SJSA1 (cell line): ENCODE data around the gene PNLIPRP2. TPM values are rescaled to one million over a fixed set of nuclear protein-coding genes. Genes with fewer than 3 reads are reported as not detected.

Experiments used
- DNase-seq, 2 experiments: peaks; one replicate each; pipeline ENCODE4 v3.0.0-alpha.2; 2015 to 2020; ENCODE audit warnings: low spot score in 2 of 2, low read depth in 1 of 2
- H3K27ac ChIP-seq: fragments of 250-450 bp; sonication (Bioruptor Pico); 2 replicates; pipeline ENCODE4 v1.5.1; 2020; ENCODE audit warnings: mild to moderate bottlenecking, moderate library complexity
- H3K27me3 ChIP-seq: fragments of 250-450 bp; sonication (Bioruptor Pico); replicated peaks from 2 replicates; pipeline ENCODE4 v1.5.1; 2020; ENCODE audit warnings: mild to moderate bottlenecking, moderate library complexity
- H3K36me3 ChIP-seq: fragments of 250-450 bp; sonication (Bioruptor Pico); 2 replicates; pipeline ENCODE4 v1.5.1; 2020; ENCODE audit warnings: mild to moderate bottlenecking
- H3K4me1 ChIP-seq: fragments of 250-450 bp; sonication (Bioruptor Pico); replicated peaks from 2 replicates; pipeline ENCODE4 v1.6.1; 2021; ENCODE audit warnings: mild to moderate bottlenecking
- H3K4me3 ChIP-seq: fragments of 250-450 bp; sonication (Bioruptor Pico); 2 replicates; pipeline ENCODE4 v1.5.1; 2020; ENCODE audit warnings: mild to moderate bottlenecking
- H3K9me3 ChIP-seq: fragments of 250-450 bp; sonication (Bioruptor Pico); replicated peaks from 2 replicates; pipeline ENCODE4 v1.5.1; 2020; ENCODE audit warnings: mild to moderate bottlenecking
- total RNA-seq: library from RNA; depleted of rRNA; stranded (reverse); fragments of >200 nt; shearing (Covaris generic); gene quantifications from 2 replicates; pipeline ENCODE4 v1.2.3, GENCODE V29; 2014

Gene PNLIPRP2
- total RNA-seq, 1 experiment from 2014 or later: not detected

DNA sequence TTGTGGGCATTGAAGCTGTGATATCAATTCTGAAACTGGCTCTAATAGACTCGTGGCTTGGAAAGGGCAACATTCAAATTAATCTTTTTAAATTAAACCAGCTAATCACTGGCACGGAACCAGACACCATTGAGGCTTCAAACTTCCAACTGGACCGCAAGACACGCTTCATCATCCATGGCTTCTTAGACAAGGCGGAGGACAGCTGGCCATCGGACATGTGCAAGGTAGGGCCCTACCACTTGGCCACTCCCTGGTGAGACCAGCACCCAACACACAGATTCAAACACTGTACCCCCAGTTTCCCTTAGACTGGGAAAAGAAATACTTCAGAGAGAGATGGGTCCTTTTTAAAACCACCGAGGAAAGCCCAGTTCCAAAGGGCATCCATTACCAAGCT, 5.1 kb downstream of the PNLIPRP2 start:
- Histone ChIP-seq H3K4me1 (no peaks in the 10 kb centered on the region), H3K27ac (no peak overlapping the region), H3K9me3 (no peaks in the 10 kb centered on the region), H3K4me3 (no peak overlapping the region), H3K27me3 (peaks cover 16% of the 10 kb centered on the region), H3K36me3 (no peaks in the 10 kb centered on the region)
- no peak for DNase-seq

DNA sequence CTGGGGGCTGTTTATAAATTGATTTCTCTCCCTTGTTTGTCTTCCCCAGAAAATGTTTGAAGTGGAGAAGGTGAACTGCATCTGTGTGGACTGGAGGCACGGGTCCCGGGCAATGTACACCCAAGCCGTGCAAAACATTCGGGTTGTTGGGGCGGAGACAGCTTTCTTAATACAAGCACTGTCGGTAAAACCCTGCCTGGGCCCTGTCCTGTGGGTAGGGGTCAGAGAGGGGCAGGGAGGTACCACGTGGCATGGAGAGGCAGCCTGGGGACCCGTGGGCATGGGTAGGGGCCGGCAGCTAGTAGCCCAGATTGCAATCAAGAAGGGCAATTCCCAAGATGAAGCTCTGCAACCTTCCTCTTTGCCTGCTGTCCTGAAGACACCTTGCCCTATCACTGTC, 6.1 kb downstream of the PNLIPRP2 start:
- Histone ChIP-seq H3K36me3 (no peaks in the 10 kb centered on the region), H3K27me3 (peaks cover 16% of the 10 kb centered on the region), H3K4me3 (no peak overlapping the region), H3K27ac (no peak overlapping the region), H3K4me1 (no peaks in the 10 kb centered on the region), H3K9me3 (no peaks in the 10 kb centered on the region)
- no peak for DNase-seq

DNA sequence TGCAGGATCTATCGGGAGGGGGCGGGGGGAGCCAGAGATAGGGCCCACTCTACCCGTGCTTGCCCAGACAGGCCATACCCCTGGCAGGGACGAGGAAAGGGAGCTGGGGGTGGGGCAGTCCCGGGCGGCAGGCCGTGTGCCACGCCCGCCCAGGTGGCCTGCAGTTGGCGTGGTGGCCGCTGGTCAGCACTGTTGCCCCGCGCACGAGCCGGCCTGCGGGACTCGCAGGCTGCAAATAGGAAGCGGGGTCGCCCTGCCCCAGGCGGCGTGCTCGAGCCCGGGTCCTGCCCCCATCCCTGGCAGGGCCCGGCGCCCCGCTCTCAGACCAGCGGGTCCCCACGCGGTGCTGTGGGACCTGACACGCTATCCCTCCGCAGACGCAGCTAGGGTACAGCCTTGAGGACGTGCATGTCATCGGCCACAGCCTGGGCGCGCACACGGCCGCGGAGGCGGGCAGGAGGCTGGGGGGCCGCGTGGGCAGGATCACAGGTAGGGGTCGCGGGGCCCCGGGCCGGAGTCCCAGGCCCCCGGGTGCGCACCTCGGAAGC, 6.7 kb downstream of the PNLIPRP2 start:
- Histone ChIP-seq H3K36me3 (no peaks in the 10 kb centered on the region), H3K9me3 (no peaks in the 10 kb centered on the region), H3K27me3 (peaks cover 16% of the 10 kb centered on the region), H3K27ac (no peak overlapping the region), H3K4me1 (no peaks in the 10 kb centered on the region), H3K4me3 (no peak overlapping the region)
- DNase-seq: no peak

DNA sequence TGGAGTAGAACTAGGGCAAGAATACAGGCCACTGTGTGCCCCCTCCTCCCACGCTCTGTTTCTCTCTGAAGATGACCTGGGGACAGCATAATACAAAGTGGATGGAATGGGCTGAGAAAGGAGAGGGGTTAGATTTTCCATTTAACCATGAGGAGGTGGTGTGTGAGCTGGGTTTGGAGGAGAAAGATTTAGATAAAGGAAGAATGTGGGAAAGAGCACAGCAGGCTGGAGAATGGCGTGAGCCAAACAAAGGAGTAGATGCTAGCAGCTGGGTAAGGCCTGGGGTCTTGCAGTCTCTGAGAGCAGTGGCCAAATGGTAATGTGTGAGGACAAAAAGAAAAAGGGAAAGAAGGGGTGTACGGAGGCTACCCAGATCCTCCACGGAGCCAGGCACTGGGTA, 8.6 kb downstream of the PNLIPRP2 start:
- DNase-seq: no peak
- Histone ChIP-seq H3K9me3 (no peaks in the 10 kb centered on the region), H3K4me1 (no peaks in the 10 kb centered on the region), H3K27me3 (peaks cover 16% of the 10 kb centered on the region), H3K27ac (no peak overlapping the region), H3K36me3 (no peaks in the 10 kb centered on the region), H3K4me3 (no peak overlapping the region)

DNA sequence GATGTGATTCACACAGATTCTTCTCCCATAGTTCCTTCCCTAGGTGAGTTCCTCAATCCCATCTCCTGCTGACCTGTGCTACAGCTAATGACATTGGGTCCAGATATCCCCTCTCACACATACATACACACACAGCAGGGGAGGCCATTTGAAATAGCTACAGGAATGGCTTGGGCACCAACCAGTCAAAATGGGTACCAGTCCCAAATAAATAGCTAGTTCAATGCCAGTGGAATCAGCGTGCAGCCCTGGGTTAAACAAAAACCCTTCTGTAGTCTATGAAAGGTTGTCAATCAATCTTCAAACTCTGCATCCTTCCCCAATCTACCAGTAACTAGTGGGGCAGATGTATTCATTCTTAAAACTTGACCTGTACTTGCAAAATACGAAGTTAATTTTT, 9.3 kb downstream of the PNLIPRP2 start:
- H3K27ac ChIP-seq: no peak overlapping the region
- no peak for DNase-seq

DNA sequence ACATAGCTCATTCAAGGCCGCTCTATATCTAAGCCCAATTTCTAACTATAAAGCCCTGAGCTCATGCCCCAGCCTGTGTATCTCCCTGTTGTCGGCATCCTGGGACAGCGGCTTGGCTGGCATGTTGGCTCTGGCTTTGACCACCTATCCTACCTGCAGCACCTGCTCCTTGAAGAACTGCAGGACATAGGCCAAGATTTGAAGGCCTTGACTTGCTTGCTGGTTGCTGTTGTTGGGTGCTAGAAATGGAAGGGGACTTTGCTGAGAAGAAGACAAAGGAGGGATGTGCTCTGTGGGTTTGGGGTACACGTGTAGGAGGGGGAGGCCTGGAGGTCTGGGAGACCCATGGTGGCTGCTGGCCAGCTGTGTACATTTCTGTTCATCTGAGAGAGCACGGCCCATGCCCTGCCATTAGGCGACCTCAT, 11.1 kb downstream of the PNLIPRP2 start:
- Histone ChIP-seq H3K36me3 (no peaks in the 10 kb centered on the region), H3K27me3 (peaks cover 7% of the 10 kb centered on the region)

More for the DNA sequence above, 9.3 kb downstream of the PNLIPRP2 start:
- Histone ChIP-seq H3K4me3 (no peak overlapping the region), H3K4me1 (no peaks in the 10 kb centered on the region), H3K27me3 (peaks cover 16% of the 10 kb centered on the region), H3K9me3 (no peaks in the 10 kb centered on the region), H3K36me3 (no peaks in the 10 kb centered on the region)

DNA sequence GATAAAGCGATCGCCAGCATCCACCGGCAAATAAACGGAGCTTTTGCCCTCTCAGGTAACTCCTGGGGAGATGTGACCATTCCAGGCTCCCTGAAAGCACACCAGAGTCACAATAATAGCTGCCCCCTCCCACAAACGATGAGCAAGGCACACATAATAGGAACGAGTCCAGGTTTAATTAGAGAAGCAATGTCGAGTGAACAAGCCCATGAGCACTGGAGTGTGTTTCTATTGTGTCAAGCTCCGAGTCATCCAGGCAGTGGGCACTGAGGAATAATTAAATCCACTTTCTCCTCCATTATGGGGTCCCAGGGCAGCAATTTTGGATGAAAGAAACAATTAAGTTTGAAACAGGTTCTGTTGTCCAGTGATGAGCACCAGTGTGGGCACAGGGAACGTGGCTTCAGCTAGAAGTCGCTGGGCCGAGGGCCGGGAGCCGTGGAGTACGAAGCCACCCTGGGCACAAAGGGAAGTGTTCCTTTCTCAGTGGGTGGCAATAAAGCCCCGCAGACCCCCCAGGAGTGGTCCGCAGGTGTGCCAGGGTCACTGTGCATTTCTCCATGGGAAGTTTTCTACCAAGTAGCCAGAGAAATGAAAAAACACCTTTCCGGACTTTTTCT, 12.0 kb downstream of the PNLIPRP2 start:
- H3K9me3 ChIP-seq: no peaks in the 10 kb centered on the region
- H3K4me3 ChIP-seq: no peak overlapping the region
- H3K27ac ChIP-seq: no peak overlapping the region
- H3K4me1 ChIP-seq: no peaks in the 10 kb centered on the region
- no peak for DNase-seq
- no peaks in the 10 kb centered on the region for H3K36me3 ChIP-seq
- H3K27me3 ChIP-seq: peaks cover under 1% of the 10 kb centered on the region; the same call in 1 of the 2 replicates

More for the DNA sequence above, 11.1 kb downstream of the PNLIPRP2 start:
- no peaks in the 10 kb centered on the region for H3K4me1 ChIP-seq
- DNase-seq: no peak
- H3K4me3 ChIP-seq: no peak overlapping the region
- no peaks in the 10 kb centered on the region for H3K9me3 ChIP-seq
- H3K27ac ChIP-seq: no peak overlapping the region

DNA sequence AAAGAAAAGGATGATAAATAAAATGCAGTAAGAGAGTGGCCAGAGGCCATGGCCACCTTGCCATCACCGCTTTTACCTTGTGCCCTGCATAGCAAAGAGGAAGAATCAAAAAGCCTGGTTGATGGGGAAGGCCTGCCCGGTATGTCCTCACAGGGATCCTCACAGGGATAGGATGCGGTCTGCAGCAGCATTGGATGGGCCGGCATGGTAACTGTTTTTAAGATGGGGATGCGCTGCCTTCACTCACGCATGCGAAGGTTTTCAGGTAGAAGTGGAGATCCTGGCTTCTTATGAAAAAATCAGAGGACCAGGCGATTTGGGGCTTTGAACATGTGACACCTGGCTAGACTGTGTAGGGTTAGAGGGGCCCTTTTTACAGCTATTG, 12.5 kb downstream of the PNLIPRP2 start:
- Histone ChIP-seq H3K4me3 (no peak overlapping the region), H3K4me1 (no peaks in the 10 kb centered on the region), H3K27ac (no peak overlapping the region), H3K9me3 (no peaks in the 10 kb centered on the region), H3K27me3 (no peaks in the 10 kb centered on the region), H3K36me3 (no peaks in the 10 kb centered on the region)
- DNase-seq: no peak

DNA sequence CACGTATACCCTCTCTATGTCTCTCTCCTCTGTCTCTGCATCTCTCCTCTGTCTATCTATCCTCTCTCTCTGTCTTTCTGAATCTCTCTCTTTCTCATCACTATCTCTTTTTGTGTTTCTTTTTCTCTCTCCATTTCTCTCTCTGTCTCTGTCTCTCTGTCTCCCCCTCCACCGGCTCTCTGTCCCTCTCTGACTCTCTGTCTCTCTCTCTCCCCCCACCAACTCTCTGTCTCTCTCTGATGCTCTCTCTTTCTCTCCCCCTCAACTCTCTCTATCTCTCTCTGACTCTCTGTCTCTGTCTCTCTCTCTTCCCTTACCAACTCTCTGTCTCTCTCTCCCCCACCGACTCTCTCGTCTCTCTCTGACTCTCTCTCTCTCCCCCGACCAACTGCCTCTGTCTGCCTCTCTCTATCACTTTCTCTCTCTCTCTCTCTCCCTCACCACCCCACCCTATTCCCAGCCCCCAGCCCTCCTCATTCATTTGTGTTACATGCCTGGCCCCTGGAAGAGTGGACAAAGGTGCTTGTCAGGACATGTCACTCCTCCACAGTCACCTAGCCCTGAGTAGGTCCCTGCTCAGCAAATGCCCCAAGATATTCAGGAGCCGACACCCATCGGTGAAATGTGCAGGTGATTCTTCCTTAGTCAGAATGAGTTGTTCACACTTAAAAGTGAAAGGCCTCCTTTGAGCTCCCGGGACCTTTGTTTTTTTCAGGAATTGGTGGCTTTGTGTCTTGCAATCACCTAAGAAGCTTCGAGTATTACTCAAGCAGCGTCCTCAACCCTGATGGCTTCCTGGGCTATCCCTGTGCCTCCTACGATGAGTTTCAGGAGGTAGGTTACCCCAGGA, 13.6 kb downstream of the PNLIPRP2 start:
- H3K36me3 ChIP-seq: no peaks in the 10 kb centered on the region

DNA sequence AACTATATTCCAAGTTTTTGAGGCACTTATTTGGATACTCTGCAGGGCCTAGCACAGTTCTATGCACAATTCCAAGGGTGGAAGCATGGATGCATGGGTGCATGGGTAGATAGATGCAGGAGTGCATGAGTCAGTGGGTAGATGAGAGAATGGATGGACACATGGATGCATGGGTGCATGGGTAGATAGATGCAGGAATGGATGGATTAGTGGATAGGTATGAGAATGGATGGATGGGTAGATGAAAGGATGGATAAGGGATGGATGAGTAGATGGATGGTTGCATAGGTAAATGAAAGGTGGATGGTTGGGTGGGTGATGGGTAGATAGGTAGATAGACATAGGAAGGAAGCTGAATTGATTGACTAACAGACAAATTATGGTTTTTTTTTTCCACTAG, 15.6 kb downstream of the PNLIPRP2 start:
- Histone ChIP-seq H3K4me3 (no peak overlapping the region), H3K9me3 (no peaks in the 10 kb centered on the region), H3K4me1 (no peaks in the 10 kb centered on the region), H3K27ac (no peak overlapping the region), H3K36me3 (no peaks in the 10 kb centered on the region), H3K27me3 (no peaks in the 10 kb centered on the region)
- no peak for DNase-seq

More for the DNA sequence above, 13.6 kb downstream of the PNLIPRP2 start:
- Histone ChIP-seq H3K9me3 (no peaks in the 10 kb centered on the region), H3K4me3 (no peak overlapping the region), H3K4me1 (no peaks in the 10 kb centered on the region), H3K27me3 (no peaks in the 10 kb centered on the region), H3K27ac (no peak overlapping the region)
- no peak for DNase-seq

DNA sequence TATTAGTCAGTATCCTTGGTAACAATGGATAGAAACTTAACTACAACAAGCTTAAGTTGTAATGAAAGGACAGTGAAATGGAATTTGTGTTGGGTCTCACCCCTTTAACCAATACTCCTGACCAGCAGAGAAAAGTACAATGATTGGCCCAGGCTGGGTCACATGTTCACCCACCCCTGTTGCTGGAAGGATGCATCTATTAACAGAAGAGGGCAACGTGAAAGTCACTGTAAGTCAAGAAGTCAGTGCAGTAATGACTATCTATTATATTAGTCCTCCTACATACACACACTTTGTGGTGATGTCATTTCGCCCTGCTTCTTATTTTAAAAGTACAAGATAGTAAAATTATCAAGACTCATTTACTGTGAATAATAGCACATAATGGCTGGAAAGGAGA, 16.2 kb downstream of the PNLIPRP2 start:
- H3K4me1 ChIP-seq: no peaks in the 10 kb centered on the region
- DNase-seq: no peak
- no peak overlapping the region for H3K27ac ChIP-seq
- no peak overlapping the region for H3K4me3 ChIP-seq
- H3K9me3 ChIP-seq: no peaks in the 10 kb centered on the region
- H3K27me3 ChIP-seq: no peaks in the 10 kb centered on the region
- no peaks in the 10 kb centered on the region for H3K36me3 ChIP-seq

DNA sequence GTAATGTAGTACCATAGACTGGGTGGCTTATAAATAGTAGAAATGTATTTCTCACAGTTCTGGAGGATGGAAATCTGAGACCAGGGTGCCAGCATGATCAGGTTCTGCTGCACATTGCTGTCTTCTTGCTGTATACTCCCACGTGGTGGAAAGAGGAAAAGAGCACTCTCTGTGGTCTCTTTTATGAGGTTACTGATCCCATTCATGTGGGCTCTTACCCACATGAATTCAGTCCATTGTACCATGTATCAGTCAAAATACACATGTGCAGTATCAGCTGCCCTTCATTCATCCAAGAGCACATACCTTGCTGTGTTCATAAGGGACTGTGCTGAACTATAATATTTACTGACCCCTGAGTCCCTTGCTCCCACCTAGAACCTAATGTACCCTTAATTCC, 17.1 kb downstream of the PNLIPRP2 start:
- Histone ChIP-seq H3K36me3 (no peaks in the 10 kb centered on the region), H3K27me3 (no peaks in the 10 kb centered on the region), H3K4me1 (no peaks in the 10 kb centered on the region), H3K27ac (no peak overlapping the region), H3K4me3 (no peak overlapping the region), H3K9me3 (no peaks in the 10 kb centered on the region)
- no peak for DNase-seq

DNA sequence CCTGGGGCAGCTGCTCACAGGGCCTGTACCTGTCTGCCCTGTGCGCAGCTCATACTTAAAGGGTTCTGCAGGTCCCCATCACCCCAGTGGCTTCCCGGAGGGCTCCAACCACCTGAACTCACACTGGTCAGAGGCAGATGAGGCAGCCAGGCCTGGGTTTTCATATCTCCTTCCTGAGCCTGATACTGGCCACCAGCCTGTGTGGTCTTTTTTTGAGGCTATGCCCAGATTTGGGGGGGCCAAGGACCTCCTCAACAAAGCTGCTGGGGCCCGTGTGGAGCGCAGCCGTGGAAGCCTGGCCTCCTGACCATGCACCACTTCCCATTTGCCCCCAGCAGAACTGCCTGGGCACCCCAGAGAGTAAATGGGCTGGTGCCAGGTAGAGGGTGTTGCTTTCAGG, 25.7 kb downstream of the PNLIPRP2 start:
- no peaks in the 10 kb centered on the region for H3K9me3 ChIP-seq
- no peak overlapping the region for H3K27ac ChIP-seq
- H3K36me3 ChIP-seq: no peaks in the 10 kb centered on the region
- no peaks in the 10 kb centered on the region for H3K27me3 ChIP-seq
- H3K4me1 ChIP-seq: no peaks in the 10 kb centered on the region
- DNase-seq: no peak
- no peak overlapping the region for H3K4me3 ChIP-seq

DNA sequence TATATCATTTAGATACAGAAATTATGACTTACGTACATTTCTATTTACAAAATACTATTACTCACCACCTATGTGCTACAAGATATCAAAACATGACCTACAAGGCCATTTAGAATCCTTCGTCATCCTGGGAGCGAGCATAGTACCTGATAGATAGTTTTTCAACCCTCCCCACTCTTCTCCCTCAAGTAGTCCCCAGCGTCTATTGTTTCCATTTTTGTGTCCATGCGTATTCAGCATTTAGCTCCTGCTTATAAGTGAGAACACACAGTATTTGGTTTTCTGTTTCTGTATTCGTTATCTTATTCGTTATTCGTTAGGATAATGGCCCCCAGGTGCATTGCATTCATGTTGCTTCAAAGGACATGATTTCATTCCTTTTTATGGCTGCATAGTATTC, 28.1 kb downstream of the PNLIPRP2 start:
- no peaks in the 10 kb centered on the region for H3K9me3 ChIP-seq
- DNase-seq: no peak
- H3K36me3 ChIP-seq: no peaks in the 10 kb centered on the region
- no peaks in the 10 kb centered on the region for H3K27me3 ChIP-seq
- no peak overlapping the region for H3K4me3 ChIP-seq
- no peaks in the 10 kb centered on the region for H3K4me1 ChIP-seq
- no peak overlapping the region for H3K27ac ChIP-seq
